IMR-90 (cell line): ENCODE results near the gene SPIN1. TPM values are rescaled to one million over a fixed set of nuclear protein-coding genes. Genes with fewer than 3 reads are reported as not detected.

Experiments
- ATAC-seq: fragments of 200-7000 bp; cut with Tn5 transposase; 2 replicates; pipeline ENCODE4 v1.9.1; 2020; ENCODE audit warnings: low read depth, mild to moderate bottlenecking, moderate library complexity
- BruUV-seq: library from RNA; stranded (reverse); fragments of 400-500 nt; replicated peaks from 2 replicates; lab custom pipeline; 2021; lab: Mats Ljungman, UMichigan
- CTCF ChIA-PET: fragments of 300-600 bp; formaldehyde crosslinking; extraction: SDS; loops from one replicate; lab custom pipeline; 2021; ENCODE audit warnings: antibody characterized with exemption; lab: Yijun Ruan, JAX
- POLR2A ChIA-PET: fragments of 300-600 bp; sonication (Branson Sonifier 250); formaldehyde crosslinking; loops from one replicate; lab custom pipeline; 2022; ENCODE audit warnings: antibody characterized with exemption; ENCODE audit not compliant: unreplicated experiment; lab: Charles Lee
- DNase-seq: peaks from one replicate; pipeline ENCODE4 v3.0.0; 2013
- H2AFZ ChIP-seq: replicated peaks from 2 replicates; pipeline ENCODE3; 2013; ENCODE audit warnings: low read length, mild to moderate bottlenecking; ENCODE audit not compliant: poor library complexity
- H2AK5ac ChIP-seq: 2 replicates; pipeline ENCODE4 v1.6.1; 2013; ENCODE audit warnings: low read depth, low read length, inconsistent platforms
- H2AK9ac ChIP-seq: replicated peaks from 2 replicates; pipeline ENCODE3; 2013; ENCODE audit warnings: mild to moderate bottlenecking, low read depth, low read length, moderate library complexity; ENCODE audit not compliant: poor library complexity
- H2BK120ac ChIP-seq: 2 replicates; pipeline ENCODE4 v1.6.1; 2013; ENCODE audit warnings: low read depth, low read length, inconsistent platforms
- H2BK15ac ChIP-seq: 3 replicates; pipeline ENCODE4 v1.6.1; 2013; ENCODE audit warnings: low read depth, low read length, inconsistent platforms
- H2BK20ac ChIP-seq: 2 replicates; pipeline ENCODE4 v1.6.1; 2013; ENCODE audit warnings: low read depth, mild to moderate bottlenecking, inconsistent platforms, low read length, moderate library complexity
- H2BK5ac ChIP-seq: 2 replicates; pipeline ENCODE4 v1.6.1; 2013; ENCODE audit warnings: mild to moderate bottlenecking, low read depth, low read length, inconsistent platforms; ENCODE audit not compliant: poor library complexity, severe bottlenecking
- H3K14ac ChIP-seq: replicated peaks from 2 replicates; pipeline ENCODE4 v1.6.1; 2013; ENCODE audit warnings: low read depth, low read length, inconsistent platforms
- H3K18ac ChIP-seq: 2 replicates; pipeline ENCODE4 v1.6.1; 2013; ENCODE audit warnings: low read depth, low read length, control low read depth
- H3K23ac ChIP-seq: 2 replicates; pipeline ENCODE4 v1.6.1; 2013; ENCODE audit warnings: low read depth, low read length, inconsistent platforms
- H3K27ac ChIP-seq: 2 replicates; pipeline ENCODE4 v1.5.1; 2013; ENCODE audit warnings: mild to moderate bottlenecking, control low read depth, low read length; ENCODE audit not compliant: insufficient read depth
- H3K27me3 ChIP-seq: 2 replicates; pipeline ENCODE4 v1.6.1; 2013; ENCODE audit warnings: low read length; ENCODE audit not compliant: control insufficient read depth, insufficient read depth
- H3K36me3 ChIP-seq: 2 replicates; pipeline ENCODE4 v1.6.1; 2013; ENCODE audit warnings: low read length, mixed read lengths; ENCODE audit not compliant: control insufficient read depth, insufficient read depth
- H3K4ac ChIP-seq: 2 replicates; pipeline ENCODE4 v1.6.1; 2013; ENCODE audit warnings: low read depth, low read length, inconsistent platforms
- H3K4me1 ChIP-seq: 2 replicates; pipeline ENCODE4 v1.6.1; 2013; ENCODE audit warnings: low read length, mixed read lengths; ENCODE audit not compliant: control insufficient read depth, insufficient read depth
- H3K4me2 ChIP-seq: 2 replicates; pipeline ENCODE4 v1.6.1; 2013; ENCODE audit warnings: low read depth, mild to moderate bottlenecking, control low read depth, low read length, moderate library complexity
- H3K4me3 ChIP-seq: 2 replicates; pipeline ENCODE4 v1.5.1; 2013; ENCODE audit warnings: low read depth, mild to moderate bottlenecking, control low read depth, low read length, moderate library complexity; ENCODE audit not compliant: insufficient read depth
- H3K56ac ChIP-seq: 2 replicates; pipeline ENCODE4 v1.6.1; 2013; ENCODE audit warnings: low read length, inconsistent platforms; ENCODE audit not compliant: insufficient read depth; ENCODE audit errors: extremely low read depth
- H3K79me1 ChIP-seq, 2 experiments: 2 replicates each; pipeline ENCODE4 v1.6.1; 2013; ENCODE audit warnings: low read length in 2 of 2, inconsistent platforms in 1 of 2, low read depth in 1 of 2
- H3K9ac ChIP-seq: 2 replicates; pipeline ENCODE4 v1.6.1; 2013; ENCODE audit warnings: low read depth, low read length, control low read depth
- H3K9me1 ChIP-seq: 2 replicates; pipeline ENCODE4 v1.6.1; 2013; ENCODE audit warnings: low read length, inconsistent platforms; ENCODE audit not compliant: insufficient read depth
- H3K9me3 ChIP-seq: 2 replicates; pipeline ENCODE4 v1.6.1; 2013; ENCODE audit warnings: low read length; ENCODE audit not compliant: control insufficient read depth, insufficient read depth
- H4K20me1 ChIP-seq: 2 replicates; pipeline ENCODE4 v1.6.1; 2013; ENCODE audit warnings: low read length, inconsistent platforms; ENCODE audit not compliant: insufficient read depth
- H4K5ac ChIP-seq: 2 replicates; pipeline ENCODE4 v1.6.1; 2013; ENCODE audit warnings: mild to moderate bottlenecking, low read depth, low read length, control low read depth
- H4K8ac ChIP-seq, 2 experiments: 2 replicates each; pipeline ENCODE4 v1.6.1; 2013; ENCODE audit warnings: low read depth in 2 of 2, low read length in 2 of 2, control low read depth in 1 of 2, inconsistent platforms in 1 of 2
- H4K91ac ChIP-seq: 2 replicates; pipeline ENCODE4 v1.6.1; 2013; ENCODE audit warnings: low read depth, low read length, inconsistent platforms; ENCODE audit not compliant: insufficient read depth
- BHLHE40 ChIP-seq: fragments of 150-350 bp; IDR thresholded peaks from 2 replicates; pipeline ENCODE4 v1.6.1; 2016; ENCODE audit warnings: mild to moderate bottlenecking, low read depth, low read length
- CEBPB ChIP-seq: IDR thresholded peaks from 2 replicates; pipeline ENCODE4 v1.6.1; 2012; ENCODE audit warnings: low read depth, low read length, improper control_type of control experiment
- MAZ ChIP-seq: IDR thresholded peaks from 2 replicates; pipeline ENCODE4 v1.6.1; 2012; ENCODE audit warnings: low read depth, mild to moderate bottlenecking, low read length, improper control_type of control experiment, moderate library complexity, borderline replicate concordance
- MXI1 ChIP-seq: IDR thresholded peaks from 2 replicates; pipeline ENCODE4 v1.6.1; 2012; ENCODE audit warnings: low read depth, mild to moderate bottlenecking, low read length, moderate library complexity, borderline replicate concordance
- RAD21 ChIP-seq: IDR thresholded peaks from 2 replicates; pipeline ENCODE4 v1.6.1; 2012; ENCODE audit warnings: low read length, improper control_type of control experiment
- RCOR1 ChIP-seq: IDR thresholded peaks from 2 replicates; pipeline ENCODE4 v1.6.1; 2012; ENCODE audit warnings: mild to moderate bottlenecking, low read length, improper control_type of control experiment; ENCODE audit not compliant: insufficient replicate concordance
- WGBS, 2 experiments: methylation state at CpG; one replicate each; pipeline versions ENCODE4 v1.1.5 to v1.1.7; 2013; ENCODE audit warnings: missing lambda C conversion rate in 2 of 2; ENCODE audit not compliant: insufficient read length in 1 of 2; ENCODE audit errors: extremely low coverage in 2 of 2; 5-methylcytosine and 5-hydroxymethylcytosine counted together
- dilution Hi-C: fragments of 300-500 bp; cut with HindIII; formaldehyde crosslinking; loops from one replicate; pipeline ENCODE4 v1.14.3; 2018; ENCODE audit warnings: low sequenced_read_pairs; ENCODE audit not compliant: unreplicated experiment
- in situ Hi-C: fragments of 300-500 bp; cut with MboI; formaldehyde crosslinking; loops from 3 replicates; pipeline ENCODE4 v1.14.3; 2019; ENCODE audit warnings: low sequenced_read_pairs, inconsistent platforms, mixed read lengths
- intact Hi-C: fragments of 100-400 bp; cut with micrococcal nuclease; formaldehyde crosslinking; loops from 2 replicates; pipeline ENCODE4 v1.10.0; 2022
- polyA plus RNA-seq, 3 experiments: library from polyadenylated mRNA; depleted of rRNA; stranded (reverse); fragments of >200 nt; gene quantifications; 2 replicates each; pipeline ENCODE4 v1.2.3, GENCODE V29; 2012; ENCODE audit warnings: low replicate concordance in 1 of 3
- total RNA-seq: library from RNA; depleted of rRNA; stranded (reverse); fragments of >200 nt; gene quantifications from 2 replicates; pipeline ENCODE4 v1.2.3, GENCODE V29; 2012

The SPIN1 gene
- total and polyA plus RNA-seq, 2 of the 4 experiments (the other 2 are of a cell fraction): 63.3 to 141 TPM

GRCh38 chr9:88388886-88389605 lies 802 bp downstream of the SPIN1 start:
- H3K23ac ChIP-seq: peak overlapping the region; percentile 97
- peak overlapping the region; percentile 97 for H4K5ac ChIP-seq
- peak overlapping the region; percentile 67 for H4K91ac ChIP-seq
- ChIA-PET POLR2A (no interaction called here), CTCF (no interaction called here)
- peak overlapping the region; percentile 85 for H3K18ac ChIP-seq
- H3K14ac ChIP-seq: peak overlapping the region; percentile 93
- H3K9me1 ChIP-seq: peaks cover 11% of the 10 kb centered on the region
- no TSS peak for BruUV-seq
- dilution Hi-C loops: no loop called here
- peak overlapping the region; percentile 84 for H3K4me3 ChIP-seq
- peak overlapping the region; percentile 41 for H2BK20ac ChIP-seq
- intact Hi-C loops: loop anchor here (1.0 to 5.0 kb wide), 7 partner anchors 145 to 612 kb away; no protein-coding TSS in a partner anchor
- peak overlapping the region; percentile 86 for H2BK120ac ChIP-seq
- peak overlapping the region; percentile 33; the same call in 2 of the 3 replicates for H2BK15ac ChIP-seq
- ATAC-seq (peak; percentile 35), DNase-seq (peak; percentile 76)
- H2AK9ac ChIP-seq: peak overlapping the region; percentile 94
- peak overlapping the region; percentile 21 to 84; a peak in 3 of 4 replicates for H4K8ac ChIP-seq
- H3K79me1 ChIP-seq: peaks cover 13 to 36% of the 10 kb centered on the region in 2 experiments; a peak in 3 of 4 replicates
- peak; percentile 52; the same call in 1 of the 2 replicates for TF ChIP-seq CEBPB
- TF ChIP-seq RAD21: peak; percentile 26; the same call in 1 of the 2 replicates
- TF ChIP-seq RCOR1: peak; percentile 62
- no peak for TF ChIP-seq BHLHE40
- TF ChIP-seq MXI1: peak; percentile 71; the same call in 1 of the 2 replicates
- peak; percentile 70; the same call in 1 of the 2 replicates for TF ChIP-seq MAZ
- peaks cover 16% of the 10 kb centered on the region for H3K4me1 ChIP-seq
- in situ Hi-C loops: no loop called here
- H2BK5ac ChIP-seq: peak overlapping the region; percentile 88
- H4K20me1 ChIP-seq: peaks cover 8% of the 10 kb centered on the region; the same call in 1 of the 2 replicates
- H3K4me2 ChIP-seq: peak overlapping the region; percentile 98
- H3K27ac ChIP-seq: peak overlapping the region; percentile 94
- H3K9me3 ChIP-seq: no peaks in the 10 kb centered on the region
- 0% methylated on average over 29 of the region's 71 CpGs; no CpG with 5 or more reads in 1 of the 2 experiments for WGBS, 2 experiments
- H3K9ac ChIP-seq: peak overlapping the region; percentile 96
- H3K56ac ChIP-seq: peak overlapping the region; percentile 98
- H2AFZ ChIP-seq: peak overlapping the region; percentile 90
- H3K27me3 ChIP-seq: no peaks in the 10 kb centered on the region
- H3K36me3 ChIP-seq: no peaks in the 10 kb centered on the region
- peak overlapping the region; percentile 81 for H2AK5ac ChIP-seq
- peak overlapping the region; percentile 92 for H3K4ac ChIP-seq
